H9 (cell line): ENCODE measurements around the gene SLC23A3. TPM values are rescaled to one million over a fixed set of nuclear protein-coding genes. Genes with fewer than 3 reads are reported as not detected.

Experiments used
- DNase-seq: peaks from one replicate; pipeline ENCODE4 v3.0.0-alpha.2; 2017
- H2AFZ ChIP-seq: one replicate; pipeline ENCODE4 v1.6.1; 2013; ENCODE audit warnings: mild to moderate bottlenecking, low read length, control low read depth, moderate library complexity
- H2AK5ac ChIP-seq: 2 replicates; pipeline ENCODE4 v1.6.1; 2013; ENCODE audit warnings: low read length, control low read depth, mixed read lengths; ENCODE audit not compliant: insufficient read length
- H2BK120ac ChIP-seq: one replicate; pipeline ENCODE4 v1.6.1; 2013; ENCODE audit warnings: low read depth, mild to moderate bottlenecking, low read length, control low read depth, inconsistent platforms; ENCODE audit not compliant: poor library complexity, severe bottlenecking
- H2BK12ac ChIP-seq: 2 replicates; pipeline ENCODE4 v1.6.1; 2013; ENCODE audit warnings: low read length, control low read depth, mixed read lengths, low read depth; ENCODE audit not compliant: insufficient read length
- H2BK15ac ChIP-seq: 2 replicates; pipeline ENCODE4 v1.6.1; 2013; ENCODE audit warnings: low read depth, low read length, control low read depth
- H2BK20ac ChIP-seq: one replicate; pipeline ENCODE4 v1.6.1; 2013; ENCODE audit warnings: low read depth, mild to moderate bottlenecking, low read length, control low read depth, inconsistent platforms; ENCODE audit not compliant: poor library complexity, severe bottlenecking
- H2BK5ac ChIP-seq: 2 replicates; pipeline ENCODE4 v1.6.1; 2013; ENCODE audit warnings: low read length, control low read depth, mixed read lengths; ENCODE audit not compliant: insufficient read length
- H3K14ac ChIP-seq: 2 replicates; pipeline ENCODE4 v1.6.1; 2013; ENCODE audit warnings: low read length, control low read depth; ENCODE audit not compliant: insufficient read depth
- H3K18ac ChIP-seq: 2 replicates; pipeline ENCODE4 v1.6.1; 2013; ENCODE audit warnings: low read depth, mild to moderate bottlenecking, mixed read lengths, low read length, control low read depth; ENCODE audit not compliant: insufficient read length
- H3K23ac ChIP-seq: 2 replicates; pipeline ENCODE4 v1.6.1; 2013; ENCODE audit warnings: low read length, control low read depth, mixed read lengths, low read depth; ENCODE audit not compliant: insufficient read length
- H3K23me2 ChIP-seq: 2 replicates; pipeline ENCODE4 v1.6.1; 2013; ENCODE audit warnings: low read depth, mild to moderate bottlenecking, mixed read lengths, low read length, control low read depth; ENCODE audit not compliant: insufficient read length, poor library complexity, severe bottlenecking
- H3K27ac ChIP-seq: 2 replicates; pipeline ENCODE4 v1.5.1; 2013; ENCODE audit warnings: low read length, control low read depth, mixed read lengths, low read depth; ENCODE audit not compliant: insufficient read length
- H3K27me3 ChIP-seq: 2 replicates; pipeline ENCODE4 v1.6.1; 2013; ENCODE audit warnings: low read length, control low read depth, inconsistent platforms; ENCODE audit not compliant: insufficient read depth
- H3K4ac ChIP-seq: 2 replicates; pipeline ENCODE4 v1.6.1; 2013; ENCODE audit warnings: low read depth, mild to moderate bottlenecking, control low read depth, inconsistent platforms, low read length, moderate library complexity
- H3K4me1 ChIP-seq: 2 replicates; pipeline ENCODE4 v1.6.1; 2013; ENCODE audit warnings: low read length, control low read depth, inconsistent platforms; ENCODE audit not compliant: insufficient read depth
- H3K4me2 ChIP-seq: 2 replicates; pipeline ENCODE4 v1.6.1; 2013; ENCODE audit warnings: low read length, control low read depth, mixed read lengths; ENCODE audit not compliant: insufficient read length, insufficient read depth
- H3K56ac ChIP-seq: 2 replicates; pipeline ENCODE4 v1.6.1; 2013; ENCODE audit warnings: low read depth, mild to moderate bottlenecking, mixed read lengths, low read length, control low read depth; ENCODE audit not compliant: insufficient read length
- H3K79me1 ChIP-seq: 2 replicates; pipeline ENCODE4 v1.6.1; 2013; ENCODE audit warnings: low read depth, mild to moderate bottlenecking, moderate library complexity, low read length, control low read depth, inconsistent platforms; ENCODE audit not compliant: insufficient read depth, poor library complexity, severe bottlenecking
- H3K79me2 ChIP-seq: 2 replicates; pipeline ENCODE4 v1.6.1; 2013; ENCODE audit warnings: low read length, control low read depth, inconsistent platforms; ENCODE audit not compliant: insufficient read depth
- H3K9ac ChIP-seq: 2 replicates; pipeline ENCODE4 v1.6.1; 2013; ENCODE audit warnings: low read length, control low read depth, mixed read lengths; ENCODE audit not compliant: insufficient read length; ENCODE audit errors: extremely low read depth
- H3K9me3 ChIP-seq: one replicate; pipeline ENCODE4 v1.6.1; 2013; ENCODE audit warnings: low read depth, low read length, inconsistent platforms; ENCODE audit not compliant: control insufficient read depth
- H3T11ph ChIP-seq: one replicate; pipeline ENCODE4 v1.6.1; 2013; ENCODE audit warnings: mild to moderate bottlenecking, low read length, control low read depth, inconsistent platforms
- H4K20me1 ChIP-seq: one replicate; pipeline ENCODE4 v1.6.1; 2013; ENCODE audit not compliant: control insufficient read depth, insufficient read length, insufficient read depth
- H4K5ac ChIP-seq: 2 replicates; pipeline ENCODE4 v1.6.1; 2013; ENCODE audit warnings: low read depth, mild to moderate bottlenecking, mixed read lengths, low read length, control low read depth; ENCODE audit not compliant: insufficient read length
- H4K8ac ChIP-seq: replicated peaks from 2 replicates; pipeline ENCODE4 v1.6.1; 2013; ENCODE audit warnings: low read length, control low read depth, mixed read lengths, low read depth; ENCODE audit not compliant: insufficient read length
- H4K91ac ChIP-seq: 2 replicates; pipeline ENCODE4 v1.6.1; 2013; ENCODE audit warnings: low read depth, mild to moderate bottlenecking, moderate library complexity, mixed read lengths, low read length, control low read depth; ENCODE audit not compliant: insufficient read length
- H3K27ac Mint-ChIP-seq, 3 experiments: 2 replicates in 2 of 3; 3 replicates in 1 of 3; pipeline ENCODE4 v1.8.0; 2020 to 2021; ENCODE audit warnings: mixed read lengths in 3 of 3, mild to moderate bottlenecking in 1 of 3, moderate library complexity in 1 of 3
- H3K27me3 Mint-ChIP-seq: 2 replicates; pipeline ENCODE4 v1.8.0; 2021; ENCODE audit warnings: low read depth, mild to moderate bottlenecking, moderate library complexity, mixed read lengths
- H3K36me3 Mint-ChIP-seq, 3 experiments: 2 replicates in 2 of 3; 3 replicates in 1 of 3; pipeline ENCODE4 v1.8.0; 2020 to 2021; ENCODE audit warnings: low read depth in 3 of 3, mixed read lengths in 3 of 3; ENCODE audit not compliant: insufficient read depth in 1 of 3
- H3K4me1 Mint-ChIP-seq, 2 experiments: 2 replicates each; pipeline ENCODE4 v1.8.0; 2020; ENCODE audit warnings: mixed read lengths in 2 of 2
- H3K4me3 Mint-ChIP-seq, 2 experiments: 2 replicates in 1 of 2; 3 replicates in 1 of 2; pipeline ENCODE4 v1.8.0; 2020 to 2021; ENCODE audit warnings: mild to moderate bottlenecking in 2 of 2, mixed read lengths in 2 of 2, moderate library complexity in 1 of 2
- H3K9me3 Mint-ChIP-seq, 2 experiments: 2 replicates in 1 of 2; 3 replicates in 1 of 2; pipeline ENCODE4 v1.8.0; 2020; ENCODE audit warnings: mild to moderate bottlenecking in 2 of 2, mixed read lengths in 2 of 2, moderate library complexity in 1 of 2
- WGBS: extraction: QIAGEN DNeasy Blood & Tissue Kit; methylation state at CpG from one replicate; pipeline ENCODE4 v1.1.7; 2013; ENCODE audit warnings: missing lambda C conversion rate, low lambda C conversion rate, mixed read lengths; ENCODE audit not compliant: insufficient read length; ENCODE audit errors: extremely low coverage; 5-methylcytosine and 5-hydroxymethylcytosine counted together
- total RNA-seq: library from RNA; stranded (reverse); gene quantifications from 2 replicates; pipeline ENCODE4 v1.2.1, GENCODE V29; 2021
- TF ChIP-seq, protein P1 (sequence below): fragments of 200-600 bp; sonication (generic); conservative IDR thresholded peaks from 3 replicates; pipeline ENCODE4 v1.8.0; 2021; ENCODE audit warnings: antibody characterized with exemption, mild to moderate bottlenecking

The SLC23A3 gene
- total RNA-seq, 1 experiment from 2014 or later: 1.2 TPM

DNA sequence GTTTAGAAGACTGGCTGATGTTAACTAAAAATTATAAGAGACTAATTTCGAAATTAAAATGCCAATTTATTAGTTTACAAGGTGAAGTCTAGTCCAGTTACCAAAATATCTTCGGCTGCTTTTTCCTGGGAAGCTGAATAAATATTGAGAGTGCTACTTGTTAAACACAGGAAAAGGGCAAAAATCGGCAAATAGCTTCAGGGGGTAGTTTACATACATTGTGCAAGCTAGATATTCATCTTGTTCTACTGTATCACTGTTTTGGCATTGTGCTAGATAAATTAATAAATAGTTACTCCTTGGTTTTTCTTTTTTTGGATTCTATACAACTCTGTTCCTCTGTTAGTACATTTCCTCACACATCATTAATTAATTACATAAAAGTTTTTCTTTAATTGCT, 38.5 kb downstream of the SLC23A3 start:
- no peaks in the 10 kb centered on the region for H3K79me1 ChIP-seq
- no peak overlapping the region for H4K8ac ChIP-seq
- H2BK5ac ChIP-seq: no peak overlapping the region
- H3K14ac ChIP-seq: no peak overlapping the region
- no peak overlapping the region for H2BK20ac ChIP-seq
- no peak overlapping the region for H3K56ac ChIP-seq
- H3K4ac ChIP-seq: no peak overlapping the region
- Mint-ChIP-seq H3K27ac (no peak overlapping the region), H3K9me3 (no peaks in the 10 kb centered on the region), H3K27me3 (no peaks in the 10 kb centered on the region), H3K4me1 (peaks cover 0 to 4% of the 10 kb centered on the region in 2 experiments; a peak in 2 of 4 replicates), H3K4me3 (no peak overlapping the region), H3K36me3 (no peaks in the 10 kb centered on the region)
- H3K9me3 ChIP-seq: no peaks in the 10 kb centered on the region
- no peak overlapping the region for H3K4me2 ChIP-seq
- no peak overlapping the region for H2BK120ac ChIP-seq
- H3K23ac ChIP-seq: no peak overlapping the region
- WGBS: no CpG with 5 or more reads among the region's 3 CpGs
- H2AK5ac ChIP-seq: no peak overlapping the region
- H3K18ac ChIP-seq: no peak overlapping the region
- peaks cover 2% of the 10 kb centered on the region; the same call in 1 of the 2 replicates for H3K4me1 ChIP-seq
- no peak overlapping the region for H4K91ac ChIP-seq
- no peaks in the 10 kb centered on the region for H4K20me1 ChIP-seq
- H3K79me2 ChIP-seq: no peaks in the 10 kb centered on the region
- H2BK12ac ChIP-seq: no peak overlapping the region
- TF ChIP-seq, protein P1, sequence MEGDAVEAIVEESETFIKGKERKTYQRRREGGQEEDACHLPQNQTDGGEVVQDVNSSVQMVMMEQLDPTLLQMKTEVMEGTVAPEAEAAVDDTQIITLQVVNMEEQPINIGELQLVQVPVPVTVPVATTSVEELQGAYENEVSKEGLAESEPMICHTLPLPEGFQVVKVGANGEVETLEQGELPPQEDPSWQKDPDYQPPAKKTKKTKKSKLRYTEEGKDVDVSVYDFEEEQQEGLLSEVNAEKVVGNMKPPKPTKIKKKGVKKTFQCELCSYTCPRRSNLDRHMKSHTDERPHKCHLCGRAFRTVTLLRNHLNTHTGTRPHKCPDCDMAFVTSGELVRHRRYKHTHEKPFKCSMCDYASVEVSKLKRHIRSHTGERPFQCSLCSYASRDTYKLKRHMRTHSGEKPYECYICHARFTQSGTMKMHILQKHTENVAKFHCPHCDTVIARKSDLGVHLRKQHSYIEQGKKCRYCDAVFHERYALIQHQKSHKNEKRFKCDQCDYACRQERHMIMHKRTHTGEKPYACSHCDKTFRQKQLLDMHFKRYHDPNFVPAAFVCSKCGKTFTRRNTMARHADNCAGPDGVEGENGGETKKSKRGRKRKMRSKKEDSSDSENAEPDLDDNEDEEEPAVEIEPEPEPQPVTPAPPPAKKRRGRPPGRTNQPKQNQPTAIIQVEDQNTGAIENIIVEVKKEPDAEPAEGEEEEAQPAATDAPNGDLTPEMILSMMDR: no peak
- H3T11ph ChIP-seq: no peak overlapping the region
- no peak overlapping the region for H2AFZ ChIP-seq
- DNase-seq: no peak
- H3K27ac ChIP-seq: no peak overlapping the region
- H3K23me2 ChIP-seq: no peaks in the 10 kb centered on the region
- H3K9ac ChIP-seq: no peak overlapping the region
- no peak overlapping the region for H4K5ac ChIP-seq
- no peak overlapping the region for H2BK15ac ChIP-seq
- no peaks in the 10 kb centered on the region for H3K27me3 ChIP-seq
